Measurements from ENCODE around the gene ZNF474. TPM values are rescaled to one million over a fixed set of nuclear protein-coding genes. Genes with fewer than 3 reads are reported as not detected.
A peak's percentile ranks its signal among the peaks of the same experiment; 100 is the strongest.

Gene ZNF474
- total RNA-seq (2012; rRNA removed) (0.54 and 0.56 TPM in 2 replicates), polyA plus RNA-seq (2012; rRNA removed) (0.19 and 0.24 TPM in 2 replicates), Bru-seq, nascent RNA (percentile 26 among the genes with signal in this experiment), BruChase-seq, experiment 1, labeled RNA remaining after a 6-hour chase (percentile 31 among the genes with signal in this experiment), BruChase-seq, experiment 2, labeled RNA remaining after a 2-hour chase (percentile 36 among the genes with signal in this experiment)
- 0.02 and 0.13 TPM in 2 replicates for polyA plus RNA-seq (2012; cell fraction: cytosol; rRNA removed)
- polyA plus RNA-seq (2012; cell fraction: nucleus; rRNA removed; ENCODE audit: low replicate concordance) = 0.15 and 0.34 TPM in 2 replicates
- long read RNA-seq = 0 reads

GRCh38 chr5:122129306-122129705, at the start of gene ZNF474:
TSS of gene ZNF474 (plus strand) at chr5:122129546. CDS start at chr5:122151991, 22,445 bp downstream.
- DNase-seq = peak; percentile 98
- BruUV-seq (replicated peaks) = no TSS peak

More at GRCh38 chr5:122129306-122129705, at the start of gene ZNF474:
- Histone ChIP-seq H3K27me3 (ENCODE audit: control insufficient read depth, insufficient read depth, low read length) (no peaks in the 10 kb centered on the region), H3K4me1 (ENCODE audit: control insufficient read depth, insufficient read depth, low read length) (peaks cover 17% of the 10 kb centered on the region), H2BK5ac (ENCODE audit: low read depth, low read length, poor library complexity, severe bottlenecking) (peak within 1 kb of the TSS; percentile 54), H3K18ac (ENCODE audit: low read depth, low read length) (no peak within 1 kb of the TSS), H2BK20ac (ENCODE audit: low read depth, low read length) (peak within 1 kb of the TSS; percentile 73; the same call in 1 of the 2 replicates), H3K27ac (ENCODE audit: insufficient read depth, low read length) (no peak within 1 kb of the TSS), H2BK15ac (ENCODE audit: low read depth, low read length) (no peak within 1 kb of the TSS; the same call in 2 of the 3 replicates), H2AK5ac (ENCODE audit: low read depth, low read length) (peak within 1 kb of the TSS; percentile 16; the same call in 1 of the 2 replicates), H3K36me3 (ENCODE audit: control insufficient read depth, insufficient read depth, low read length) (no peaks in the 10 kb centered on the region), H2BK120ac (ENCODE audit: low read depth, low read length) (peak within 1 kb of the TSS; percentile 54), H3K14ac (replicated peaks; ENCODE audit: low read depth, low read length) (no peak within 1 kb of the TSS), H4K91ac (ENCODE audit: insufficient read depth, low read depth, low read length) (0 out of 2 replicates have a peak within 1 kb of the TSS, but pooled peaks have one; percentile 21), H3K4me2 (ENCODE audit: low read depth, low read length) (peak within 1 kb of the TSS; percentile 54; the same call in 1 of the 2 replicates), H2AFZ (replicated peaks; ENCODE audit: low read length, poor library complexity) (no peak within 1 kb of the TSS), H4K5ac (ENCODE audit: low read depth, low read length) (no peak within 1 kb of the TSS), H3K9me3 (ENCODE audit: control insufficient read depth, insufficient read depth, low read length) (no peaks in the 10 kb centered on the region), H4K20me1 (ENCODE audit: insufficient read depth, low read length) (no peaks in the 10 kb centered on the region), H3K56ac (ENCODE audit: extremely low read depth, insufficient read depth, low read length) (no peak within 1 kb of the TSS), H3K23ac (ENCODE audit: low read depth, low read length) (no peak within 1 kb of the TSS), H2AK9ac (replicated peaks; ENCODE audit: low read depth, low read length, poor library complexity) (no peak within 1 kb of the TSS), H4K8ac (ENCODE audit: low read depth in 2 of 2, low read length in 2 of 2) (0 out of 4 replicates have a peak within 1 kb of the TSS, but pooled peaks of 1 of the 2 experiments have one; percentile 51), H3K9ac (ENCODE audit: low read depth, low read length) (no peak within 1 kb of the TSS), H3K9me1 (ENCODE audit: insufficient read depth, low read length) (0 out of 2 replicates have a peak, but pooled peaks cover 3% of the 10 kb centered on the region), H3K4ac (ENCODE audit: low read depth, low read length) (peak within 1 kb of the TSS; percentile 58), H3K79me1 (ENCODE audit: low read depth in 1 of 2, low read length in 2 of 2) (no peaks in the 10 kb centered on the region), H3K4me3 (ENCODE audit: insufficient read depth, low read depth, low read length) (no peak within 1 kb of the TSS)
- dilution Hi-C loops (cut with HindIII; ENCODE audit: low sequenced_read_pairs, unreplicated experiment) = no loop called here
- CTCF ChIA-PET = no interaction called here
- WGBS, 2 experiments (ENCODE audit: extremely low coverage in 2 of 2, insufficient read length in 1 of 2) = 6% methylated on average over 2 of the region's 4 CpGs; no CpG with 5 or more reads in 1 of the 2 experiments
- POLR2A ChIA-PET (ENCODE audit: unreplicated experiment) = no interaction called here
- in situ Hi-C loops (cut with MboI; ENCODE audit: low sequenced_read_pairs) = no loop called here
- peak; percentile 66 for ATAC-seq (ENCODE audit: low read depth)
- no peak for TF ChIP-seq POLR2A (IDR thresholded peaks at IDR 0.05; ENCODE audit: low read depth, low read length)
- TF ChIP-seq BHLHE40 (IDR thresholded peaks at IDR 0.05; ENCODE audit: low read depth, low read length) = 0 out of 2 replicates have a peak, but pooled peaks have one; percentile 14
- 0 out of 2 replicates have a peak, but pooled peaks have one; percentile 18 for TF ChIP-seq MXI1 (IDR thresholded peaks at IDR 0.05; ENCODE audit: borderline replicate concordance, low read depth, low read length)
- TF ChIP-seq FOS (IDR thresholded peaks at IDR 0.05; ENCODE audit: low read depth, low read length) = peak; percentile 25; the same call in 1 of the 2 replicates
- intact Hi-C loops (cut with micrococcal nuclease) = loop anchor here (1.0 kb wide), 1 partner anchor 24 kb away; no protein-coding TSS in a partner anchor
